PC-3 (cell line): ENCODE measurements around the gene SLC19A1.

Experiments used
- EZH2 ChIP-seq: fragments of 300-600 bp; sonication (generic); IDR thresholded peaks from one replicate; pipeline ENCODE4 v1.6.1; 2017; ENCODE audit warnings: antibody characterized with exemption, mild to moderate bottlenecking, low read length; ENCODE audit not compliant: unreplicated experiment
- EZH2phosphoT487 ChIP-seq: fragments of 300-600 bp; sonication (generic); IDR thresholded peaks from 2 replicates; pipeline ENCODE4 v1.6.1; 2018; ENCODE audit warnings: mild to moderate bottlenecking, antibody characterized with exemption, low read length, borderline replicate concordance
- TF ChIP-seq, protein P1 (sequence below): fragments of 300-600 bp; sonication (generic); conservative IDR thresholded peaks from 2 replicates; pipeline ENCODE4 v1.5.1; 2017; ENCODE audit warnings: antibody characterized with exemption, low read depth, mild to moderate bottlenecking, low read length

DNA sequence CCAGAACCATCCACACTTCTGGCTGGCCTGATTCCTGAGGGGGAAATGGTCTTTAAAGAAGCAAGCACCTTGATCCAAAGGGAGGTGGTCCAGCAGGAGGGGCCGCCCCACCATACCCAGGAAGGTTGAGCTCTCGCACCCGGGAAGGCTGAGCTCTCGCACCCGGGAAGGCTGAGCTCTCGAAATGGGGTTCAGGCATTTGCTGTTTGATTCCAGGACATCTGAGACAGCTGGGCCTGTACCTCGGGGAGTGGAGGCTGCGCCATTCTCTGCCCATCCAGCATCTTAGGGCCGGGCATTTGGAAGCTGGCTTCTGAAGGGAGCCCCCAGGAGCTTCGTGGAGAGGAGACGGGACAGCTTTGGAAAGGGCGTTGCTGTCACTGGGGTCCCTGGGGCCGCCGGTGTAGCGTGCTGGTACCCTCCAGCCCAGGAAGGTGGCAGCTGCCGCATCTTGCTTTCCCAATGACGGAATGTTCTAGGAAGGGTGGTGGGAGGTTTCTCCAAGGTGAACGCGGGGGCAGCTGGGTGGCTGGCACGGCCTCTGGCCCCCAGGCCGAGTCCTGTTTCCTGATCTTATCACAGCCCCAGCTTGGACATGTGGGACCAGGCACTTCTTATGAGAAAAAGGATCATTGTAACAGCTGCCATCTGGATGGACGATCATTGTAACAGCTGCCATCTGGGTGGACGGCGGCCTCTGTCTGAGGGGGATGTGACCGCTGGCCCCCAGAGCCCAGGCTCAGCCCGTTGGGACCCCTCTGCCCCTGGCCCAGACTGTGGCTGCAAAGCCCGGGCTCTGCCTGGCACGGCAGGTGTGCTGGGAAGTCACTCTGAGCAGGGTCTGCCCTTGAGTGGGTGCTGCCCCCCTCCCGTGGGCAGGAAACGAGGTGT, 75.7 kb downstream of the SLC19A1 start:
- TF ChIP-seq EZH2 (no peak), EZH2phosphoT487 (no peak)
- TF ChIP-seq, protein P1, sequence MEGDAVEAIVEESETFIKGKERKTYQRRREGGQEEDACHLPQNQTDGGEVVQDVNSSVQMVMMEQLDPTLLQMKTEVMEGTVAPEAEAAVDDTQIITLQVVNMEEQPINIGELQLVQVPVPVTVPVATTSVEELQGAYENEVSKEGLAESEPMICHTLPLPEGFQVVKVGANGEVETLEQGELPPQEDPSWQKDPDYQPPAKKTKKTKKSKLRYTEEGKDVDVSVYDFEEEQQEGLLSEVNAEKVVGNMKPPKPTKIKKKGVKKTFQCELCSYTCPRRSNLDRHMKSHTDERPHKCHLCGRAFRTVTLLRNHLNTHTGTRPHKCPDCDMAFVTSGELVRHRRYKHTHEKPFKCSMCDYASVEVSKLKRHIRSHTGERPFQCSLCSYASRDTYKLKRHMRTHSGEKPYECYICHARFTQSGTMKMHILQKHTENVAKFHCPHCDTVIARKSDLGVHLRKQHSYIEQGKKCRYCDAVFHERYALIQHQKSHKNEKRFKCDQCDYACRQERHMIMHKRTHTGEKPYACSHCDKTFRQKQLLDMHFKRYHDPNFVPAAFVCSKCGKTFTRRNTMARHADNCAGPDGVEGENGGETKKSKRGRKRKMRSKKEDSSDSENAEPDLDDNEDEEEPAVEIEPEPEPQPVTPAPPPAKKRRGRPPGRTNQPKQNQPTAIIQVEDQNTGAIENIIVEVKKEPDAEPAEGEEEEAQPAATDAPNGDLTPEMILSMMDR = no peak
